ENCODE results near the gene NMNAT2. TPM values are rescaled to one million over a fixed set of nuclear protein-coding genes. Genes with fewer than 3 reads are reported as not detected.
A peak's percentile ranks its signal among the peaks of the same experiment; 100 is the strongest.

Gene NMNAT2
- total RNA-seq, 6 experiments from 2014 or later: 20.2 to 31.4 (median 23.8) TPM

DNA sequence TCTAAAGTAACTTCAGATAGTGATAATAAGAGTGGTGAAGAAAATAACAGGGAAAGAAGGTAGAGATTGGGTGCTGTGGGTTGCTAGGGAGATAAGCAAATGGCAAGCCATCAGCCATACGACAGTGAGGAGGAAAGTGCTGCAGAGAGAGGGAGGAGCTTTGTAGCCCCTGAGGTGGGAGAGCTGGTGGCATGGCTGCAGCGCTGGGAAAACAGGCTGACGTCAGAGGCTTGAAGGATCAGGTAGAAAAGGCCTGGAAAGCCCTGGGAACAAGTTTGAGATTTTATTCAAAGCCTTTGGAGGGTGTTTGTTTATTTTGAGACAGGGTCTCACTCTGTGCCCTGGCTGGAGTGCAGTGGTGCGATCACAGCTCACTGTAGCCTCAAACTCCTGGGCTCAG is 109.5 kb downstream of the NMNAT2 start:
- H3K9me3 Mint-ChIP-seq: no peaks in the 10 kb centered on the region
- peaks cover 31% of the 10 kb centered on the region for H3K4me1 Mint-ChIP-seq (ENCODE audit: low read depth)
- no peaks in the 10 kb centered on the region; the same call in 1 of the 2 replicates for H3K27me3 Mint-ChIP-seq (ENCODE audit: insufficient read depth)
- no peak overlapping the region for H3K4me3 Mint-ChIP-seq
- TF ChIP-seq, protein P1, sequence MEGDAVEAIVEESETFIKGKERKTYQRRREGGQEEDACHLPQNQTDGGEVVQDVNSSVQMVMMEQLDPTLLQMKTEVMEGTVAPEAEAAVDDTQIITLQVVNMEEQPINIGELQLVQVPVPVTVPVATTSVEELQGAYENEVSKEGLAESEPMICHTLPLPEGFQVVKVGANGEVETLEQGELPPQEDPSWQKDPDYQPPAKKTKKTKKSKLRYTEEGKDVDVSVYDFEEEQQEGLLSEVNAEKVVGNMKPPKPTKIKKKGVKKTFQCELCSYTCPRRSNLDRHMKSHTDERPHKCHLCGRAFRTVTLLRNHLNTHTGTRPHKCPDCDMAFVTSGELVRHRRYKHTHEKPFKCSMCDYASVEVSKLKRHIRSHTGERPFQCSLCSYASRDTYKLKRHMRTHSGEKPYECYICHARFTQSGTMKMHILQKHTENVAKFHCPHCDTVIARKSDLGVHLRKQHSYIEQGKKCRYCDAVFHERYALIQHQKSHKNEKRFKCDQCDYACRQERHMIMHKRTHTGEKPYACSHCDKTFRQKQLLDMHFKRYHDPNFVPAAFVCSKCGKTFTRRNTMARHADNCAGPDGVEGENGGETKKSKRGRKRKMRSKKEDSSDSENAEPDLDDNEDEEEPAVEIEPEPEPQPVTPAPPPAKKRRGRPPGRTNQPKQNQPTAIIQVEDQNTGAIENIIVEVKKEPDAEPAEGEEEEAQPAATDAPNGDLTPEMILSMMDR (IDR thresholded peaks at IDR 0.05): no peak
- no peaks in the 10 kb centered on the region for H3K36me3 Mint-ChIP-seq (ENCODE audit: low read depth)
- no peak for DNase-seq
- no peak overlapping the region for H3K27ac Mint-ChIP-seq

DNA sequence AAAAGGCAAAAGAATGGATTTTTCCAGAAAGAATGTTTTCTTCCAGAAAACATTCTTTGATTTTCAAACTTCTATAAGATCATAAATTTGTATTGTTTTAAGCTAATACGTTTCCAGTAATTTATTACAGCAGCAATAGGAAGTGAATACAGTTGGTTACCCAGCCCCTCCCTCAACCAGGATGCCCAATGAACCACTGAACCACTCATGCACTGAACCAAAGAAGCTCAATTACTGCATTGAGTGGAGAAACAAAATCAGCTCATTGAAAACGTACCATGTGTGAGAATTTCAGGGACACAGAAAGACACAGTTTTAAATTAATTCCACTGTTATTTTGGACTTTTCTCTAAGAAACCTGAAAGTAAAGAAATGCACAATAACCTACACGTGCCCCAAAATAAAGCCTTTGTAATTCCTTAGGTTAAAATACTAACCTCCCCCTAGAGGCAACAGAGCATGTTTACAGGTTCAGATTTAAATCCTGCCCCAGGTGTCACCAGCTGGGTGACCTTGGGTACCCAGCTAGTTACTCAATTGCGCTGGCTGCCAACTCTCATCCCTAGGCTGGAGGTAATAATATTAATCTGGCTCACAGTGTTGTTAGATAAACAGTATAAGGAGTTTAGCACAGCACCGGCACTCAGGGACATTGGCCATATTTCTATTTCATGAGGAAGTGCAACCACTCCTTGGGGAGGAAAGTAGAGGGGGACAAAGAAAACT is 111.7 kb downstream of the NMNAT2 start:
- Mint-ChIP-seq H3K4me3 (no peak overlapping the region), H3K4me1 (ENCODE audit: low read depth) (peaks cover 43% of the 10 kb centered on the region), H3K36me3 (ENCODE audit: low read depth) (no peaks in the 10 kb centered on the region), H3K27ac (no peak overlapping the region), H3K9me3 (no peaks in the 10 kb centered on the region), H3K27me3 (ENCODE audit: insufficient read depth) (peaks cover 2% of the 10 kb centered on the region; the same call in 1 of the 2 replicates)
- DNase-seq: no peak
- TF ChIP-seq, protein P1 (IDR thresholded peaks at IDR 0.05): peak; percentile 68

DNA sequence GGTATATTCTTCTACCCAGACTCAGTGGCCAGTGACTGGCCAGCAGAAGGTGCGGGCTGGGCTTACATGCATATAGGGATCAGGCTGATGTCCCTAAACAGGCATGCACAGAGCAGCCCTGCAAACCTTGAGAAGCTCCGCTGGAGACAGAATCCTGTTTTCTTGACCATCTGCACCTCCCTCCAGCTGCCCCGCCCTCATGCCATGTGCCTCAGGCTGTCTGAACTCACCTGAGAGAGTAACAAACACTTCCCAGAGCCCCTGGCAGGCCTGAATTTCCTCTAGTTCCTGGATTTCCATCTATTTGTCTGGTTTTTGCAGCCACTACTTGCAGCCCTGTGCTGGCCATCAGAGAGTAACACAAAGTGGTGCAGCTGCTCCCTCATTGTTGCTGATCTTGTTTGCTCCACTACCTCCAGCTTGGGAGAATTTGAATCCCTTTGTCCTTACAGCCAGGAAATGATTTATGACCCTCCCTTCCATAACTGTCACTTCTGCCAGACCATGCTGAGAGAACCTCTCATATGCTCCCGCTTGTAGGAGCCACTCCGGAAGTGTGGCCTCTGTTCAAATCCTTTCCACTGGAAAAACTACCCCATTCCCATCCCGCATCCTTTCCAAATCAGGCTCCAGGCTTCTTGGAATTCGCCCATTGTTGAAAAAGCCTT is 113.6 kb downstream of the NMNAT2 start:
- TF ChIP-seq, protein P1 (IDR thresholded peaks at IDR 0.05): no peak
- Mint-ChIP-seq H3K27me3 (ENCODE audit: insufficient read depth) (peaks cover 2% of the 10 kb centered on the region; the same call in 1 of the 2 replicates), H3K27ac (no peak overlapping the region), H3K4me3 (no peak overlapping the region), H3K4me1 (ENCODE audit: low read depth) (peaks cover 41% of the 10 kb centered on the region), H3K9me3 (no peaks in the 10 kb centered on the region), H3K36me3 (ENCODE audit: low read depth) (no peaks in the 10 kb centered on the region)
- no peak for DNase-seq

DNA sequence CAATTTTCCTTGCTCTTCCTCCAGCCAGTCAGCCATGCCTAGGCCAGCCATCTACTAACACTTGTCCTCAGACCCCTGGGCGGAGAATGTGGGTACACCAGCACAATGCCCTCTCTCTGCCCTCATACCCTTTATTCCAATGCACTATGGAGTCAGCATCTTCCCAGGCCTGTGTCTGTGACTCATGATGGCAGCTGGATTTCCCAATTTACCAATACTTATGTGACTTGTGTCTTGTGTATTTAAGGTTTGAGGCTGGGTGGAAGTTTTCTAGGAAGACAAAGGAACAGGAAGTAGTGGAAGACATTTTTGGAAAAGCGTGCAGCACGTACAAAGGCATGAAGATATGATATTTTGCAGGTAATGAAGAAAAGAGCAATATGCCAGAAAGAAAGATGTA is 114.3 kb downstream of the NMNAT2 start:
- H3K27me3 Mint-ChIP-seq (ENCODE audit: insufficient read depth): peaks cover 2% of the 10 kb centered on the region; the same call in 1 of the 2 replicates
- H3K36me3 Mint-ChIP-seq (ENCODE audit: low read depth): no peaks in the 10 kb centered on the region
- peaks cover 41% of the 10 kb centered on the region for H3K4me1 Mint-ChIP-seq (ENCODE audit: low read depth)
- peak; percentile 33 for DNase-seq
- H3K27ac Mint-ChIP-seq: no peak overlapping the region; the same call in 1 of the 2 replicates
- no peak overlapping the region for H3K4me3 Mint-ChIP-seq
- TF ChIP-seq, protein P1 (IDR thresholded peaks at IDR 0.05): no peak
- H3K9me3 Mint-ChIP-seq: no peaks in the 10 kb centered on the region

DNA sequence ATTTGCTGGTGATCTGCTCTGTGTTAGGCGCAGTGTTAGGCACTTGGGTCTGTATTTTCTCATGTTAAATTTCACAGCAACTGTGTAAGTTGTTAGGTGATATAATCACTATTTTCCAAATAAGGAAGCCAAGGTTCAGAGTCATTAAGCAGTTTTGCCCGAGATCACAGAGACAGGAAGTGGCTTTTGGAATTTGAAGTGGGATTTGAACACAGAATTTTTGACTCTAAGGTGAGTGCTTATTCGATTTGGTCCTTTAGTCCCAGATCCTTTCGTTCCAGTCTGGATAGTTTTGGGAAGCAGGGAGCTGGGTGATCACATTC is 114.9 kb downstream of the NMNAT2 start:
- H3K4me3 Mint-ChIP-seq: no peak overlapping the region
- no peaks in the 10 kb centered on the region for H3K9me3 Mint-ChIP-seq
- TF ChIP-seq, protein P1 (IDR thresholded peaks at IDR 0.05): no peak
- peaks cover 2% of the 10 kb centered on the region; the same call in 1 of the 2 replicates for H3K27me3 Mint-ChIP-seq (ENCODE audit: insufficient read depth)
- peak overlapping the region; percentile 19; the same call in 1 of the 2 replicates for H3K27ac Mint-ChIP-seq
- H3K4me1 Mint-ChIP-seq (ENCODE audit: low read depth): peaks cover 41% of the 10 kb centered on the region
- no peak for DNase-seq
- no peaks in the 10 kb centered on the region for H3K36me3 Mint-ChIP-seq (ENCODE audit: low read depth)
